G401 (cell line): ENCODE results near the gene KIAA0825. TPM values are rescaled to one million over a fixed set of nuclear protein-coding genes. Genes with fewer than 3 reads are reported as not detected.
A peak's percentile ranks its signal among the peaks of the same experiment; 100 is the strongest.
"Not testable (repeated sequence)": the region's sequence is repeated elsewhere in the genome, so short reads cannot be mapped to it uniquely, and the experiment has no call there.

ENCODE experiments used
- DNase-seq: peaks from one replicate; pipeline ENCODE4 v3.0.0-alpha.2; 2015; ENCODE audit warnings: low spot score
- in situ Hi-C: cut with HindIII; loops from 2 replicates; pipeline ENCODE4 v1.10.0; 2016; ENCODE audit warnings: low sequenced_read_pairs, mixed read lengths
- total RNA-seq: library from RNA; depleted of rRNA; stranded (reverse); fragments of >200 nt; shearing (Covaris generic); gene quantifications from 2 replicates; pipeline ENCODE4 v1.2.3, GENCODE V29; 2014

The KIAA0825 gene
- total RNA-seq, 1 experiment from 2014 or later: 3.3 TPM

DNA sequence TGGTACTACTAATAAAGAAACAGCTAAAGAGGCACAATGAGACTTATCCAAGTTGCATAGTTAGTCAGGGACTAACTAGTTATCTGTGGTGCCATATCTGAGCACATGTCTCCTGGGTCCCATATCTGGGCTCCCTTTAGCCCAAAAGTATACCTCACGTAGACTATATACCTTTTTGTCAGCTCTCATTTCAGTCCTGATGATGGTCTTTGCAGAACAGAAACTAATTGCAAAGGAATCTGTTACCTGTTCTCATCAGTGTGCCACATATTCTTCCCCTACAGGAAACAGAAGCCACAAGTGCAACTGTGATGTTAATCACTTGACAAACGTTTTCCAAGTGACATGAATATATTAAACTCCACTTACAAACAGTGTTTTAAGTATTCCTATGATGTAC lies 395.2 kb downstream of the KIAA0825 start:
- in situ Hi-C loops: no loop called here
- no peak for DNase-seq

DNA sequence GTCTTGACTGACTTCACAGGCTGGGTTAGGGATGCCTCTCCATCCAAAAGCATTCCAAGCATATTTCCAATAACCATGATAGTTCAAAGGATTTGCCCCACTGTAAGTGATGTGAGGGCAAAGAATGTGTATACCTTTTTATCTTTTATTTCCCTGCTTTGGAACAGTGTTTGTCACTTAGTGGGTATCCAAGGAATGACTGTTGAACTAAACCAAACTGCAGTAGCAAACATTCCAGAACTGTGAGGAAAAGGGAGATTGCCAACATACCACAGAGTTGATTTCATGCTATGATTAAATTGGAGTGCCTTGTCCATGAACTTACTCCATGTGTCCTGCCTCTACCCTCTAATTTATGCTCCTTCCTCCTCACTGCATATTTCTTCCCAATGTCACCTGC lies 400.0 kb downstream of the KIAA0825 start:
- no peak for DNase-seq
- in situ Hi-C loops: no loop called here

- DNase-seq: no peak
- in situ Hi-C loops: no loop called here
These were observed 400.7 kb downstream of the KIAA0825 start for GRCh38 chr5:94217745-94218144.

GRCh38 chr5:94217216-94217615 lies 401.2 kb downstream of the KIAA0825 start:
- in situ Hi-C loops: no loop called here
- DNase-seq: no peak

DNA sequence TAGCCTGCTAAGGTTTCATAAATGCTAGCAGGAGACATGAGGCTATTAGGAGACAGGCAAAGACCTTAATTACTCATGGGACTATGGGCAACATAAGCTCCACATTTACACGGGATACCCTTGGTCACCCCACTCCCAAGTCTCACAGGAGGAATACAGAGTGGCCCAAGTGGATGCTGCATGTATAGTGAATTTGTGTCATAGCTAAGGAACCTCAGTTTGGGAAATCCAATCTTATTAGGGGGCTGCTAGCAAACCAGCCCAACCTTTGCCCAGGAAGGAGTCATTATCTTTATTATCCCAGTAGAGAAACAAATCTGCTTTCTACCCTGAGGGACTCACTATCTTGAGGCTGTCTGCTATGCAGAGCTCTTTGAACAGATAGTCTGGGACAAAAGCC lies 405.9 kb downstream of the KIAA0825 start:
- in situ Hi-C loops: no loop called here
- DNase-seq: no peak

GRCh38 chr5:94209774-94210355 lies 408.5 kb downstream of the KIAA0825 start:
- no peak for DNase-seq
- in situ Hi-C loops: no loop called here

DNA sequence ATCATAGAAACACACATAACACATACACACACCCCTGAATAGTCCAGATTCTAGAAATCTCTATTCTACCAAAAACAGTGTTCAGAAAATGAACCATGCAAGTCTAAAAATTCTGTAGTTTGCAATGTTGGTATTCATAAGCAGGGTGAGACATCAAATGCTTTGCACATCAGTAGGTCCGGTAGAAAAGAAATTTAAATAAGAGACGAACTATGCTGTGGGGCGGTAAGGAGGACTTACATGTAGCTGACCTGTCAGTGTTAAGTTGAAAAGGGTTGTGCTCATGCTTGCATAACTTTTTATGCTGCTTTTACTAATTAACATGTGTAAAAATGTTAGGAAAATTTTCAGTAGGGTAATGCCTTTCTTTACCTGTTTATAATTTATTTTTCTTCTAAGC lies 409.1 kb downstream of the KIAA0825 start:
- DNase-seq: no peak
- in situ Hi-C loops: no loop called here

GRCh38 chr5:94199566-94199965 lies 418.8 kb downstream of the KIAA0825 start:
- no peak for DNase-seq
- in situ Hi-C loops: no loop called here

DNA sequence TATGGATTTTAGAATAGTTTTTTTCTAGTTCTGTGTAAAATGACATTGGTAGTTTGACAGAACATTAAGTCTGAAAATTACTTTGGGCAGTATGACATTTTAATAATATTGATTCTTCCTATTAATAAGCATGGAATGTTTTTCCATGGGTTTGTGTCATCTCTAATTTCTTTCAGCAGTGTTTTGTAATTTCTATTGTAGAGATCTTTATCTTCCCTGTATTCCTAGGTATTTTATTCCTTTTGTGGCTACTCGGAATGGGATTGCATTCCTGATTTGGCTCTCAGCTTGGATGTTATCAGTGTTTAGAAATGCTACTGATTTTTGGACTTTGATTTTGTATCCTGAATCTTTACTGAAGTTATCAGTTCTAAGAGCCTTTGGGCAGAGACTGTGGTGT lies 420.4 kb downstream of the KIAA0825 start:
- in situ Hi-C loops: no loop called here
- DNase-seq: no peak

GRCh38 chr5:94196953-94197352 lies 421.5 kb downstream of the KIAA0825 start:
- no peak for DNase-seq
- in situ Hi-C loops: no loop called here

- in situ Hi-C loops: no loop called here
These were observed 425.6 kb downstream of the KIAA0825 start for GRCh38 chr5:94192658-94193391.

GRCh38 chr5:94191604-94192003 lies 426.8 kb downstream of the KIAA0825 start:
- in situ Hi-C loops: no loop called here
- no peak for DNase-seq

More at GRCh38 chr5:94192658-94193391, 425.6 kb downstream of the KIAA0825 start:
- no peak for DNase-seq

DNA sequence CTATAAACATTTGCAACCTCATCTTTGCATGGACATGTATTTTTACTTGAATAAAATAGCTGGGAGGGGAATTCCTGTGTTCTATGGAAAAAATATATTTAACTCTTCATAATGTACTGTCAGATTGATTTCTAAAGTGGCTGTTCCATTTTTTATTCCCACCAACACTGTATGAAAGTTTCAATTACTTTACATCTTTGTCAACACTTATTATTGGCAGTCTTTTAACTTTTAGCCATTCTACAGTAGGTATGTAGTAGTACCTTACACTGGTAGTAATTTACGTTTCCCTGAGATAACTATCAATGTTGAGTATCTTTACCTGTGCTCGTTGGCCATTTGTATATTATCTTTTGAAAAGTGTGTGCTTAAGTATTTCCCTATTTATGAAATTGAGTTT lies 429.7 kb downstream of the KIAA0825 start:
- no peak for DNase-seq
- in situ Hi-C loops: no loop called here

- in situ Hi-C loops: no loop called here
These were observed 433.5 kb downstream of the KIAA0825 start for GRCh38 chr5:94184870-94185269.

DNA sequence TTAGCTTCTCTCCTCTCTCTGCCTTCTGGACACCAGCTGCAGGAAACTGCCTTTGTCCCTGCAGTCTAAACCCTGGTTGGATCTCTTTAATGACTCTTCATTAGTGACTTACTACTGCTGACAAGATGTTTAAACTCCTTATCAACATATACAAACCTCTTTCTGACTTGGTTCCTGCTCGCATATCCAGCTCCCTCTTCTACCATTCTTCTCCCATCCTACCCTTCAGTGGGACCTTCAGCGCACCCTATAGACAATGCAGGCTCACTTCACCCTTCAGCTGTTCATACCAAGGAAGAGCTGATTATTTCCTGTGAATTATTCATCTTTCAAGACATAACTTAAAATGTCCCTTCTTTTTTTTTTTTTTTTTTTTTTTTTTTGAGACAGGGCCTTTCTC lies 436.5 kb downstream of the KIAA0825 start:
- DNase-seq: peak; percentile 5
- in situ Hi-C loops: no loop called here

More at GRCh38 chr5:94184870-94185269, 433.5 kb downstream of the KIAA0825 start:
- no peak for DNase-seq

DNA sequence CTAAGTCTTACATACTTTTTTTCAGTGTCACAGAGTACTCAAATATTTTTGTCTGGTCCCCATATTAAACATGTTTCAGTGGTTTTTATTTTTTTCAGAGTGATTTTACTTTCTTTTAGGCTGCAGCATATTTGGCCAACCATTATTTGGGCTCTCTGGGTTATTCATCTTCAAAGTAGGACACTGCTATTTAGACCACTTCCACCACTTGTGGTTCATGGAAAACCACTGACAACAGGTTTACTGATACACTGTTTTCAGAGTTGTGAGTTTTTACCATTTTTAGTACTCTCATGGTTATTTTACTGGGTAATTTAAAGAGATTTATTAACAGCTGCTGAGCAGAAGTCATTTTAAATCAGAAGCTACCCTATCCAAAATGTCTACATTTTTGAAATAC lies 437.6 kb downstream of the KIAA0825 start:
- in situ Hi-C loops: no loop called here
- no peak for DNase-seq

DNA sequence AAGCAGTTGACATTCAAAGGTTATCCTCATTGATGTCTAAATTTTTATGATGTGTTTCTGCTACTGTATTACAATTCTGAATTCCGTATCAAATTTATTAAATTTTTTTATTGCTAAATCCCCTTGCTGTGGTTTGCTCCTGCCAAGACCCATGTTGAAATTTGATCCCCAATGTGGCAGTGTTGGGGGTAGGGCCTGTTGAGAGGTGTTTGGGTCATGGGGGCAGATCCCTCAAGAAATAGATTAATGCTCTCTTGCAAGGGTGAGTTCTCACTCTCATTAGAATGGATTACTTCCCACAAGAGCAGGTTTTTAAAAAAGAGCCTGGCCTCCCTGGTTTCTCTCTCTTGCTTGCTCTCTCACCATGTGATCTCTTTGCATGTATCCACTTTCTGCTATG lies 442.5 kb downstream of the KIAA0825 start:
- DNase-seq: no peak
- in situ Hi-C loops: no loop called here

- in situ Hi-C loops: no loop called here
- DNase-seq: no peak
These were observed 443.5 kb downstream of the KIAA0825 start for GRCh38 chr5:94174748-94175411.

GRCh38 chr5:94173100-94173499 lies 445.3 kb downstream of the KIAA0825 start:
- DNase-seq: no peak
- in situ Hi-C loops: no loop called here

DNA sequence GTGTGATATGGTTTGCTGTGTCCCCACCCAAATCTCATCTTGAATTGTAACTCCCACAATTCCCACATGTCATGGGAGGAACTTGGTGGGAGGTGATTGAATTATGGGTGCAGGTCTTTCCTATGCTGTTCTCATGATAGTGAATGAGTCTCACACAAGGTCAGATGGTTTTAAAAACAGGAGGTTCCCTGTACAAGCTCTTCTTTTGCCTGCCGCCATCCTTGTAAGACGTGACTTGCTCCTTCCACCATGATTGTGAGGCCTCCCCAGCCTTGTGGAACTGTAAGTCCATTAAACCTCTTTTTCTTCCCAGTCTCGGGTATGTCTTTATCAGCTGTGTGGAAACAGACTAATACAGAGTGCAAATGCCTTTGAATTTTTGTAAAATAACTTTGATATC lies 447.3 kb downstream of the KIAA0825 start:
- DNase-seq, in situ Hi-C loops: not testable (repeated sequence)
